Measurements from ENCODE around the gene SAMD3.
"Not testable (repeated sequence)": the region's sequence is repeated elsewhere in the genome, so short reads cannot be mapped to it uniquely, and the experiment has no call there.

SAMD3 gene

GRCh38 chr6:130173377-130174004 lies 49.3 kb downstream of the SAMD3 start:
- DNase-seq (ENCODE audit: low read depth), result not testable (repeated sequence)

GRCh38 chr6:130170160-130170559 lies 52.6 kb downstream of the SAMD3 start:
- DNase-seq (ENCODE audit: low read depth), result not testable (repeated sequence)

GRCh38 chr6:130167655-130168054 lies 55.1 kb downstream of the SAMD3 start:
- DNase-seq (ENCODE audit: low read depth), result no peak

- no peak for DNase-seq (ENCODE audit: low read depth)
Measured at GRCh38 chr6:130164251-130164650, 58.5 kb downstream of the SAMD3 start.

GRCh38 chr6:130163266-130163665 lies 59.5 kb downstream of the SAMD3 start:
- DNase-seq (ENCODE audit: low read depth), result no peak

- no peak for DNase-seq (ENCODE audit: low read depth)
Measured at GRCh38 chr6:130162421-130162820, 60.3 kb downstream of the SAMD3 start.

- DNase-seq (ENCODE audit: low read depth), result no peak
Measured at GRCh38 chr6:130161683-130162404, 60.9 kb downstream of the SAMD3 start.

GRCh38 chr6:130159956-130160355 lies 62.8 kb downstream of the SAMD3 start:
- DNase-seq (ENCODE audit: low read depth), result no peak

GRCh38 chr6:130158548-130158947 lies 64.2 kb downstream of the SAMD3 start:
- no peak for DNase-seq (ENCODE audit: low read depth)

- DNase-seq (ENCODE audit: low read depth), result no peak
Measured at GRCh38 chr6:130158056-130158455, 64.7 kb downstream of the SAMD3 start.

- no peak for DNase-seq (ENCODE audit: low read depth)
Measured at GRCh38 chr6:130156908-130157307, 65.8 kb downstream of the SAMD3 start.

GRCh38 chr6:130152908-130153510 lies 69.7 kb downstream of the SAMD3 start:
- DNase-seq (ENCODE audit: low read depth), result no peak

- DNase-seq (ENCODE audit: low read depth), result no peak
Measured at GRCh38 chr6:130150906-130151305, 71.8 kb downstream of the SAMD3 start.

- not testable (repeated sequence) for DNase-seq (ENCODE audit: low read depth)
Measured at GRCh38 chr6:130149016-130149415, 73.7 kb downstream of the SAMD3 start.

- no peak for DNase-seq (ENCODE audit: low read depth)
Measured at GRCh38 chr6:130148181-130148580, 74.6 kb downstream of the SAMD3 start.

GRCh38 chr6:130147111-130147510 lies 75.6 kb downstream of the SAMD3 start:
- DNase-seq (ENCODE audit: low read depth), result no peak

- DNase-seq (ENCODE audit: low read depth), result no peak
Measured at GRCh38 chr6:130143709-130144108, 79.0 kb downstream of the SAMD3 start.

- DNase-seq (ENCODE audit: low read depth), result no peak
Measured at GRCh38 chr6:130140084-130140483, 82.7 kb downstream of the SAMD3 start.

GRCh38 chr6:130138909-130139242 lies 83.9 kb downstream of the SAMD3 start:
- no peak for DNase-seq (ENCODE audit: low read depth)

- DNase-seq (ENCODE audit: low read depth), result no peak
Measured at GRCh38 chr6:130138116-130138908, 84.4 kb downstream of the SAMD3 start.

GRCh38 chr6:130136798-130137197 lies 86.0 kb downstream of the SAMD3 start:
- no peak for DNase-seq (ENCODE audit: low read depth)

GRCh38 chr6:130134582-130134981 lies 88.2 kb downstream of the SAMD3 start:
- no peak for DNase-seq (ENCODE audit: low read depth)

- no peak for DNase-seq (ENCODE audit: low read depth)
Measured at GRCh38 chr6:130132286-130132701, 90.5 kb downstream of the SAMD3 start.

All from GM04503 (cell line).